Mammary epithelial cell (primary cell): Measurements from ENCODE around the gene AARS2.

Experiments used
- CTCF ChIP-seq, 2 donors: IDR thresholded peaks in 1 of 2; conservative IDR thresholded peaks in 1 of 2; 2 replicates each; pipeline ENCODE4 v1.5.1; 2011 to 2012; ENCODE audit warnings: inconsistent platforms in 2 of 2, low read length in 2 of 2, mild to moderate bottlenecking in 2 of 2, control low read depth in 1 of 2, low read depth in 1 of 2; ENCODE audit not compliant: insufficient read depth in 1 of 2; ENCODE audit errors: extremely low read depth in 1 of 2
- EZH2 ChIP-seq: IDR thresholded peaks from 2 replicates; pipeline ENCODE4 v1.6.1; 2012; ENCODE audit warnings: low read length, inconsistent platforms, borderline replicate concordance

GRCh38 chr6:44297063-44298038 is 15.8 kb downstream of the AARS2 start:
- TF ChIP-seq CTCF (conservative IDR thresholded peaks at IDR 0.05 in 1 of 2, IDR thresholded peaks at IDR 0.05 in 1 of 2; ENCODE audit: extremely low read depth in 1 of 2, insufficient read depth in 1 of 2, low read depth in 1 of 2, low read length in 2 of 2) (no peak), EZH2 (peak; percentile 68)
